ENCODE data around the gene TGFBR3.
A peak's percentile ranks its signal among the peaks of the same experiment; 100 is the strongest.

Gene TGFBR3

GRCh38 chr1:91745640-91746373 lies 140.1 kb downstream of the TGFBR3 start:
- Histone ChIP-seq H3K27me3 (ENCODE audit: control insufficient read depth in 1 of 2, insufficient read depth in 1 of 2, low read length in 2 of 2) (no peaks in the 10 kb centered on the region), H2BK12ac (ENCODE audit: low read length in 2 of 2) (no peak overlapping the region), H3K14ac (ENCODE audit: low read length in 2 of 2) (no peak overlapping the region), H3K36me3 (ENCODE audit: control insufficient read depth in 1 of 2, insufficient read depth in 2 of 2, low read depth in 1 of 2, low read length in 2 of 2) (peaks cover 0 to 71% of the 10 kb centered on the region in 2 experiments), H3K18ac (ENCODE audit: low read depth in 1 of 2, low read length in 2 of 2) (no peak overlapping the region), H3K9ac (ENCODE audit: low read length) (peak overlapping the region; percentile 78), H2AK5ac (ENCODE audit: low read length, severe bottlenecking) (no peak overlapping the region), H2BK120ac (ENCODE audit: low read depth, low read length) (no peak overlapping the region), H4K8ac (ENCODE audit: low read length) (no peak overlapping the region), H2BK5ac (ENCODE audit: low read depth, low read length, poor library complexity, severe bottlenecking) (no peak overlapping the region), H2AFZ (ENCODE audit: low read depth, low read length) (no peak overlapping the region), H3K4me2 (ENCODE audit: low read length, poor library complexity, severe bottlenecking) (no peak overlapping the region), H3K4me1 (ENCODE audit: control insufficient read depth, insufficient read depth, low read depth, low read length) (peaks cover 11% of the 10 kb centered on the region), H3K4ac (ENCODE audit: low read depth in 1 of 2, low read length in 2 of 2) (no peak overlapping the region), H3K23ac (ENCODE audit: low read length in 2 of 2) (no peak overlapping the region), H2BK15ac (ENCODE audit: low read depth, poor library complexity, severe bottlenecking) (no peak overlapping the region), H3K79me1 (replicated peaks; ENCODE audit: low read length, poor library complexity, severe bottlenecking) (peaks cover 16% of the 10 kb centered on the region), H3K4me3 (ENCODE audit: insufficient read depth in 1 of 2, low read depth in 1 of 2, low read length in 2 of 2) (peak overlapping the region in 1 of 2 experiments; percentile 49), H3K9me3 (ENCODE audit: control insufficient read depth, low read length) (peaks cover 11% of the 10 kb centered on the region), H3K27ac (ENCODE audit: low read length, poor library complexity, severe bottlenecking) (no peak overlapping the region), H4K91ac (ENCODE audit: low read length) (no peak overlapping the region)
- WGBS, result 87% methylated on average over 5 of the region's 5 CpGs
- DNase-seq, result no peak

GRCh38 chr1:91744953-91745639 lies 140.9 kb downstream of the TGFBR3 start:
- DNase-seq, result no peak
- H2BK5ac ChIP-seq (ENCODE audit: low read depth, low read length, poor library complexity, severe bottlenecking), result no peak overlapping the region
- no peak overlapping the region for H3K14ac ChIP-seq (ENCODE audit: low read length in 2 of 2)
- no peak overlapping the region for H3K18ac ChIP-seq (ENCODE audit: low read depth in 1 of 2, low read length in 2 of 2)
- H3K27me3 ChIP-seq (ENCODE audit: control insufficient read depth in 1 of 2, insufficient read depth in 1 of 2, low read length in 2 of 2), result no peaks in the 10 kb centered on the region
- no peak overlapping the region for H2BK12ac ChIP-seq (ENCODE audit: low read length in 2 of 2)
- no peak overlapping the region for H2AFZ ChIP-seq (ENCODE audit: low read depth, low read length)
- peaks cover 0 to 75% of the 10 kb centered on the region in 2 experiments for H3K36me3 ChIP-seq (ENCODE audit: control insufficient read depth in 1 of 2, insufficient read depth in 2 of 2, low read depth in 1 of 2, low read length in 2 of 2)
- peak overlapping the region in 1 of 2 experiments; percentile 49 for H3K4me3 ChIP-seq (ENCODE audit: insufficient read depth in 1 of 2, low read depth in 1 of 2, low read length in 2 of 2)
- peaks cover 16% of the 10 kb centered on the region for H3K79me1 ChIP-seq (replicated peaks; ENCODE audit: low read length, poor library complexity, severe bottlenecking)
- H3K4me1 ChIP-seq (ENCODE audit: control insufficient read depth, insufficient read depth, low read depth, low read length), result peaks cover 9% of the 10 kb centered on the region
- H2BK15ac ChIP-seq (ENCODE audit: low read depth, poor library complexity, severe bottlenecking), result no peak overlapping the region
- no peak overlapping the region for H2AK5ac ChIP-seq (ENCODE audit: low read length, severe bottlenecking)
- no peak overlapping the region for H3K27ac ChIP-seq (ENCODE audit: low read length, poor library complexity, severe bottlenecking)
- H3K9me3 ChIP-seq (ENCODE audit: control insufficient read depth, low read length), result peaks cover 11% of the 10 kb centered on the region
- WGBS, result 95% methylated on average over 6 of the region's 6 CpGs
- no peak overlapping the region for H3K23ac ChIP-seq (ENCODE audit: low read length in 2 of 2)
- H3K4ac ChIP-seq (ENCODE audit: low read depth in 1 of 2, low read length in 2 of 2), result no peak overlapping the region
- peak overlapping the region; percentile 78 for H3K9ac ChIP-seq (ENCODE audit: low read length)
- H4K8ac ChIP-seq (ENCODE audit: low read length), result no peak overlapping the region
- no peak overlapping the region for H2BK120ac ChIP-seq (ENCODE audit: low read depth, low read length)
- H4K91ac ChIP-seq (ENCODE audit: low read length), result no peak overlapping the region
- no peak overlapping the region for H3K4me2 ChIP-seq (ENCODE audit: low read length, poor library complexity, severe bottlenecking)

GRCh38 chr1:91742848-91743292 lies 143.1 kb downstream of the TGFBR3 start:
- peaks cover 9% of the 10 kb centered on the region for H3K4me1 ChIP-seq (ENCODE audit: control insufficient read depth, insufficient read depth, low read depth, low read length)
- no peak overlapping the region for H3K14ac ChIP-seq (ENCODE audit: low read length in 2 of 2)
- H3K27ac ChIP-seq (ENCODE audit: low read length, poor library complexity, severe bottlenecking), result no peak overlapping the region
- H3K18ac ChIP-seq (ENCODE audit: low read depth in 1 of 2, low read length in 2 of 2), result no peak overlapping the region
- H3K23ac ChIP-seq (ENCODE audit: low read length in 2 of 2), result no peak overlapping the region
- peaks cover 16% of the 10 kb centered on the region for H3K79me1 ChIP-seq (replicated peaks; ENCODE audit: low read length, poor library complexity, severe bottlenecking)
- H2AK5ac ChIP-seq (ENCODE audit: low read length, severe bottlenecking), result no peak overlapping the region
- no peak overlapping the region for H2AFZ ChIP-seq (ENCODE audit: low read depth, low read length)
- H2BK12ac ChIP-seq (ENCODE audit: low read length in 2 of 2), result no peak overlapping the region
- no peak overlapping the region for H4K91ac ChIP-seq (ENCODE audit: low read length)
- H3K9me3 ChIP-seq (ENCODE audit: control insufficient read depth, low read length), result peaks cover 11% of the 10 kb centered on the region
- H3K4me3 ChIP-seq (ENCODE audit: insufficient read depth in 1 of 2, low read depth in 1 of 2, low read length in 2 of 2), result no peak overlapping the region
- no peaks in the 10 kb centered on the region for H3K27me3 ChIP-seq (ENCODE audit: control insufficient read depth in 1 of 2, insufficient read depth in 1 of 2, low read length in 2 of 2)
- no peak for DNase-seq
- H3K36me3 ChIP-seq (ENCODE audit: control insufficient read depth in 1 of 2, insufficient read depth in 2 of 2, low read depth in 1 of 2, low read length in 2 of 2), result peaks cover 0 to 74% of the 10 kb centered on the region in 2 experiments
- H4K8ac ChIP-seq (ENCODE audit: low read length), result no peak overlapping the region
- H2BK15ac ChIP-seq (ENCODE audit: low read depth, poor library complexity, severe bottlenecking), result no peak overlapping the region
- 90% methylated on average over 4 of the region's 4 CpGs for WGBS
- H2BK5ac ChIP-seq (ENCODE audit: low read depth, low read length, poor library complexity, severe bottlenecking), result no peak overlapping the region
- no peak overlapping the region for H3K4ac ChIP-seq (ENCODE audit: low read depth in 1 of 2, low read length in 2 of 2)
- no peak overlapping the region for H2BK120ac ChIP-seq (ENCODE audit: low read depth, low read length)
- no peak overlapping the region for H3K4me2 ChIP-seq (ENCODE audit: low read length, poor library complexity, severe bottlenecking)
- peak overlapping the region; percentile 47 for H3K9ac ChIP-seq (ENCODE audit: low read length)

- H2BK15ac ChIP-seq (ENCODE audit: low read depth, poor library complexity, severe bottlenecking), result no peak overlapping the region
- no peak overlapping the region for H2AK5ac ChIP-seq (ENCODE audit: low read length, severe bottlenecking)
- no peak overlapping the region for H3K4ac ChIP-seq (ENCODE audit: low read depth in 1 of 2, low read length in 2 of 2)
- no peak overlapping the region for H3K4me2 ChIP-seq (ENCODE audit: low read length, poor library complexity, severe bottlenecking)
- H3K27me3 ChIP-seq (ENCODE audit: control insufficient read depth in 1 of 2, insufficient read depth in 1 of 2, low read length in 2 of 2), result no peaks in the 10 kb centered on the region
- peaks cover 12% of the 10 kb centered on the region for H3K79me1 ChIP-seq (replicated peaks; ENCODE audit: low read length, poor library complexity, severe bottlenecking)
- H2BK120ac ChIP-seq (ENCODE audit: low read depth, low read length), result no peak overlapping the region
- H3K36me3 ChIP-seq (ENCODE audit: control insufficient read depth in 1 of 2, insufficient read depth in 2 of 2, low read depth in 1 of 2, low read length in 2 of 2), result peaks cover 0 to 74% of the 10 kb centered on the region in 2 experiments
- DNase-seq, result no peak
- H3K27ac ChIP-seq (ENCODE audit: low read length, poor library complexity, severe bottlenecking), result no peak overlapping the region
- no peak overlapping the region for H2BK12ac ChIP-seq (ENCODE audit: low read length in 2 of 2)
- H4K91ac ChIP-seq (ENCODE audit: low read length), result no peak overlapping the region
- H2AFZ ChIP-seq (ENCODE audit: low read depth, low read length), result no peak overlapping the region
- peaks cover 3% of the 10 kb centered on the region for H3K9me3 ChIP-seq (ENCODE audit: control insufficient read depth, low read length)
- 97% methylated on average over 6 of the region's 6 CpGs for WGBS
- H4K8ac ChIP-seq (ENCODE audit: low read length), result no peak overlapping the region
- H3K9ac ChIP-seq (ENCODE audit: low read length), result no peak overlapping the region
- H2BK5ac ChIP-seq (ENCODE audit: low read depth, low read length, poor library complexity, severe bottlenecking), result no peak overlapping the region
- H3K14ac ChIP-seq (ENCODE audit: low read length in 2 of 2), result no peak overlapping the region
- H3K23ac ChIP-seq (ENCODE audit: low read length in 2 of 2), result no peak overlapping the region
- no peak overlapping the region for H3K18ac ChIP-seq (ENCODE audit: low read depth in 1 of 2, low read length in 2 of 2)
- peaks cover 16% of the 10 kb centered on the region for H3K4me1 ChIP-seq (ENCODE audit: control insufficient read depth, insufficient read depth, low read depth, low read length)
- H3K4me3 ChIP-seq (ENCODE audit: insufficient read depth in 1 of 2, low read depth in 1 of 2, low read length in 2 of 2), result peak overlapping the region in 1 of 2 experiments; percentile 21
These were observed 144.0 kb downstream of the TGFBR3 start for GRCh38 chr1:91741906-91742305.

Data from mesenchymal stem cell (in vitro differentiated cells and primary cell).